ENCODE data around the gene CNPPD1. TPM values are rescaled to one million over a fixed set of nuclear protein-coding genes. Genes with fewer than 3 reads are reported as not detected.

CNPPD1 gene
- total RNA-seq, 2 experiments from 2014 or later: 42.3 to 43.4 TPM

GRCh38 chr2:219218732-219219701 is 42.3 kb upstream of the CNPPD1 start, which contains the start of gene ABCB6:
Gene ABCB6, minus strand, starts transcription at chr2:219218958. Its CDS starts 285 bp downstream, at chr2:219218673.
- ATAC-seq (ENCODE audit: poor library complexity) (peak; percentile 92), DNase-seq (peak; percentile 67 to 93 (median 86))
- Mint-ChIP-seq H3K36me3 (ENCODE audit: low read depth) (peaks cover 58% of the 10 kb centered on the region), H3K27me3 (no peaks in the 10 kb centered on the region), H3K9me3 (no peaks in the 10 kb centered on the region), H3K4me1 (ENCODE audit: low read depth) (peaks cover 21% of the 10 kb centered on the region), H3K27ac (peak within 1 kb of the TSS; percentile 78), H3K4me3 (peak within 1 kb of the TSS; percentile 85)
- intact Hi-C loops (cut with DNase I, micrococcal nuclease): loop anchor here (1.0 to 5.0 kb wide), 3 partner anchors 9 to 33 kb away; partner anchors contain the start of genes TUBA4A (in 2 of the 2), TUBA4B (in 2 of the 2), ANKZF1 (in 1 of the 2) and ATG9A (in 1 of the 2)
- Histone ChIP-seq H3K4me3 (ENCODE audit: low read length) (peak within 1 kb of the TSS; percentile 70), H3K36me3 (ENCODE audit: insufficient read depth, low read length) (peaks cover 43% of the 10 kb centered on the region), H3K27ac (ENCODE audit: low read depth in 1 of 2, low read length in 2 of 2) (peak within 1 kb of the TSS in 1 of 2 donors; percentile 56), H3K27me3 (ENCODE audit: control insufficient read depth in 1 of 2, insufficient read depth in 2 of 2, low read length in 2 of 2) (no peaks in the 10 kb centered on the region), H3K4me1 (ENCODE audit: insufficient read depth, low read length) (peaks cover 26% of the 10 kb centered on the region), H3K9me3 (ENCODE audit: control insufficient read depth in 1 of 2, insufficient read depth in 1 of 2, low read length in 2 of 2) (no peaks in the 10 kb centered on the region)
- POLR2A ChIA-PET: interaction anchor here (0.5 to 6.7 kb wide), 15 partner anchors 10 to 76 kb away, joined by 3 to 63 read pairs (median 6); partner anchors contain the start of genes ANKZF1, ATG9A, CNPPD1 and DNAJB2
- no peak for TF ChIP-seq CTCF (IDR thresholded peaks at IDR 0.05)
- CTCF ChIA-PET: interaction anchor here (1.0 to 2.8 kb wide), 5 partner anchors 26 to 189 kb away, joined by 3 to 16 read pairs (median 4); partner anchors contain the start of genes CNPPD1, GLB1L and STK16

- no peak overlapping the region for H3K27ac ChIP-seq (ENCODE audit: low read depth in 1 of 2, low read length in 2 of 2)
- H3K4me3 ChIP-seq (ENCODE audit: low read length): peak overlapping the region; percentile 70
- H3K9me3 ChIP-seq (ENCODE audit: control insufficient read depth in 1 of 2, insufficient read depth in 1 of 2, low read length in 2 of 2): no peaks in the 10 kb centered on the region
- intact Hi-C loops (cut with DNase I, micrococcal nuclease): loop anchor here (5.0 kb wide), 1 partner anchor 34 kb away; the partner anchor contains the start of genes TUBA4A (in 2 of the 2) and TUBA4B (in 2 of the 2)
- no peaks in the 10 kb centered on the region for H3K27me3 Mint-ChIP-seq
- H3K36me3 ChIP-seq (ENCODE audit: insufficient read depth, low read length): peaks cover 35% of the 10 kb centered on the region
- no peaks in the 10 kb centered on the region for H3K9me3 Mint-ChIP-seq
- DNase-seq (peak in 3 of 14 experiments; percentile 12 to 36 (median 16)), ATAC-seq (ENCODE audit: poor library complexity) (peak; percentile 27)
- no peaks in the 10 kb centered on the region for H3K27me3 ChIP-seq (ENCODE audit: control insufficient read depth in 1 of 2, insufficient read depth in 2 of 2, low read length in 2 of 2)
- peak overlapping the region; percentile 85 for H3K4me3 Mint-ChIP-seq
- peak overlapping the region; percentile 78 for H3K27ac Mint-ChIP-seq
- peaks cover 50% of the 10 kb centered on the region for H3K36me3 Mint-ChIP-seq (ENCODE audit: low read depth)
- peaks cover 26% of the 10 kb centered on the region for H3K4me1 ChIP-seq (ENCODE audit: insufficient read depth, low read length)
- H3K4me1 Mint-ChIP-seq (ENCODE audit: low read depth): peaks cover 18% of the 10 kb centered on the region
- CTCF ChIA-PET: interaction anchor here (1.0 to 2.8 kb wide), 4 partner anchors 42 to 189 kb away, joined by 3 to 16 read pairs (median 4); partner anchors contain the start of gene CNPPD1
- no peak for TF ChIP-seq CTCF (IDR thresholded peaks at IDR 0.05)
- POLR2A ChIA-PET: interaction anchor here (0.5 to 6.7 kb wide), 13 partner anchors 11 to 77 kb away, joined by 3 to 63 read pairs (median 7); partner anchors contain the start of genes ANKZF1, ATG9A, CNPPD1 and DNAJB2
Measured at GRCh38 chr2:219218217-219218731, 41.5 kb upstream of the CNPPD1 start.

GRCh38 chr2:219216535-219216915 is 39.8 kb upstream of the CNPPD1 start:
- CTCF ChIA-PET: interaction anchor here (1.2 to 2.8 kb wide), 3 partner anchors 38 to 78 kb away, joined by 3 to 13 read pairs (median 6); partner anchors contain the start of gene TUBA4A
- POLR2A ChIA-PET: interaction anchor here (0.8 to 6.7 kb wide), 4 partner anchors 13 to 40 kb away, joined by 3 to 63 read pairs (median 8); partner anchors contain the start of genes ANKZF1, ATG9A, CNPPD1 and TUBA4A
- Mint-ChIP-seq H3K36me3 (ENCODE audit: low read depth) (peaks cover 36% of the 10 kb centered on the region), H3K4me1 (ENCODE audit: low read depth) (peaks cover 19% of the 10 kb centered on the region), H3K27me3 (no peaks in the 10 kb centered on the region), H3K27ac (no peak overlapping the region), H3K4me3 (peak overlapping the region; percentile 51), H3K9me3 (no peaks in the 10 kb centered on the region)
- Histone ChIP-seq H3K36me3 (ENCODE audit: insufficient read depth, low read length) (peaks cover 20% of the 10 kb centered on the region), H3K27ac (ENCODE audit: low read depth in 1 of 2, low read length in 2 of 2) (no peak overlapping the region), H3K4me1 (ENCODE audit: insufficient read depth, low read length) (peaks cover 26% of the 10 kb centered on the region), H3K9me3 (ENCODE audit: control insufficient read depth in 1 of 2, insufficient read depth in 1 of 2, low read length in 2 of 2) (no peaks in the 10 kb centered on the region), H3K4me3 (ENCODE audit: low read length) (no peak overlapping the region), H3K27me3 (ENCODE audit: control insufficient read depth in 1 of 2, insufficient read depth in 2 of 2, low read length in 2 of 2) (no peaks in the 10 kb centered on the region)
- TF ChIP-seq CTCF (IDR thresholded peaks at IDR 0.05): no peak
- no peak for DNase-seq
- intact Hi-C loops (cut with DNase I, micrococcal nuclease): loop anchor here (5.0 kb wide), 1 partner anchor 36 kb away; the partner anchor contains the start of genes TUBA4A (in 2 of the 2) and TUBA4B (in 2 of the 2)
- ATAC-seq (ENCODE audit: poor library complexity): no peak
